Measurements from ENCODE around the gene ABHD17B.

The ABHD17B gene

GRCh38 chr9:71879644-71880174, 31.3 kb downstream of the ABHD17B start:
- DNase-seq (ENCODE audit: low read depth): no peak
- H3K4me3 ChIP-seq (replicated peaks; ENCODE audit: low read depth, low read length): no peak overlapping the region
- TF ChIP-seq CTCF (IDR thresholded peaks at IDR 0.05; ENCODE audit: low read length, missing control alignments): no peak

GRCh38 chr9:71878327-71879274, 32.4 kb downstream of the ABHD17B start:
- no peak overlapping the region for H3K4me3 ChIP-seq (replicated peaks; ENCODE audit: low read depth, low read length)

GRCh38 chr9:71876829-71877228, 34.2 kb downstream of the ABHD17B start:
- TF ChIP-seq CTCF (IDR thresholded peaks at IDR 0.05; ENCODE audit: low read length, missing control alignments): no peak
- no peak for DNase-seq (ENCODE audit: low read depth)
- no peak overlapping the region for H3K4me3 ChIP-seq (replicated peaks; ENCODE audit: low read depth, low read length)

More at GRCh38 chr9:71878327-71879274, 32.4 kb downstream of the ABHD17B start:
- TF ChIP-seq CTCF (IDR thresholded peaks at IDR 0.05; ENCODE audit: low read length, missing control alignments): no peak
- no peak for DNase-seq (ENCODE audit: low read depth)

- no peak overlapping the region for H3K4me3 ChIP-seq (replicated peaks; ENCODE audit: low read depth, low read length)
- no peak for TF ChIP-seq CTCF (IDR thresholded peaks at IDR 0.05; ENCODE audit: low read length, missing control alignments)
- no peak for DNase-seq (ENCODE audit: low read depth)
Observed at GRCh38 chr9:71876106-71876505, 34.9 kb downstream of the ABHD17B start.

- no peak for TF ChIP-seq CTCF (IDR thresholded peaks at IDR 0.05; ENCODE audit: low read length, missing control alignments)
- no peak overlapping the region for H3K4me3 ChIP-seq (replicated peaks; ENCODE audit: low read depth, low read length)
- no peak for DNase-seq (ENCODE audit: low read depth)
Observed at GRCh38 chr9:71875345-71875744, 35.6 kb downstream of the ABHD17B start.

- peak; percentile 39 for DNase-seq (ENCODE audit: low read depth)
- H3K4me3 ChIP-seq (replicated peaks; ENCODE audit: low read depth, low read length): no peak overlapping the region
- no peak for TF ChIP-seq CTCF (IDR thresholded peaks at IDR 0.05; ENCODE audit: low read length, missing control alignments)
Observed at GRCh38 chr9:71863631-71864030, 47.4 kb downstream of the ABHD17B start.

Data from fibroblast of pulmonary artery (primary cell).